ENCODE measurements around the gene HAUS2. TPM values are rescaled to one million over a fixed set of nuclear protein-coding genes. Genes with fewer than 3 reads are reported as not detected.
"Not testable (repeated sequence)": the region's sequence is repeated elsewhere in the genome, so short reads cannot be mapped to it uniquely, and the experiment has no call there.

Gene HAUS2
- total RNA-seq: 13.1 TPM

- ATAC-seq: peak; percentile 95
Observed at GRCh38 chr15:42548249-42549031, at the start of gene HAUS2, which contains the start of gene LRRC57. Gene HAUS2 (plus strand): TSS chr15:42548838. CDS start chr15:42548873, 35 bp downstream. Gene LRRC57 (minus strand): TSS chr15:42548793. CDS start chr15:42548434, 359 bp downstream.

- ATAC-seq: no peak
Observed at GRCh38 chr15:42499858-42500609, 48.6 kb upstream of the HAUS2 start.

GRCh38 chr15:42502477-42502876, 46.2 kb upstream of the HAUS2 start:
- ATAC-seq: no peak

GRCh38 chr15:42503825-42504224, 44.8 kb upstream of the HAUS2 start:
- no peak for ATAC-seq

GRCh38 chr15:42504631-42505030, 44.0 kb upstream of the HAUS2 start:
- no peak for ATAC-seq

- no peak for ATAC-seq
Observed at GRCh38 chr15:42507514-42507913, 41.1 kb upstream of the HAUS2 start.

- no peak for ATAC-seq
Observed at GRCh38 chr15:42508263-42508690, 40.4 kb upstream of the HAUS2 start.

GRCh38 chr15:42510258-42511006, 38.2 kb upstream of the HAUS2 start:
- ATAC-seq: no peak

- ATAC-seq: no peak
Observed at GRCh38 chr15:42511007-42511391, 37.6 kb upstream of the HAUS2 start.

GRCh38 chr15:42523331-42523730, 25.3 kb upstream of the HAUS2 start:
- ATAC-seq: no peak

GRCh38 chr15:42528970-42529369, 19.7 kb upstream of the HAUS2 start:
- no peak for ATAC-seq

- no peak for ATAC-seq
Observed at GRCh38 chr15:42533246-42533645, 15.4 kb upstream of the HAUS2 start.

- ATAC-seq: no peak
Observed at GRCh38 chr15:42544853-42545629, 3.6 kb upstream of the HAUS2 start.

- peak; percentile 12 for ATAC-seq
Observed at GRCh38 chr15:42547918-42548248, 755 bp upstream of the HAUS2 start.

- peak; percentile 36 for ATAC-seq
Observed at GRCh38 chr15:42549032-42549491, 424 bp downstream of the HAUS2 start.

- ATAC-seq: no peak
Observed at GRCh38 chr15:42549741-42550392, 1.2 kb downstream of the HAUS2 start.

- ATAC-seq: no peak
Observed at GRCh38 chr15:42553554-42553953, 4.9 kb downstream of the HAUS2 start.

GRCh38 chr15:42556550-42557207, 8.0 kb downstream of the HAUS2 start:
- not testable (repeated sequence) for ATAC-seq

GRCh38 chr15:42558739-42559138, 10.1 kb downstream of the HAUS2 start:
- ATAC-seq: no peak

- peak; percentile 99 for ATAC-seq
Observed at GRCh38 chr15:42575188-42576039, 26.8 kb downstream of the HAUS2 start, which contains the start of gene STARD9. Gene STARD9 (plus strand): TSS chr15:42575606. CDS start chr15:42575716, 110 bp downstream.

Measured in esophagus mucosa (tissue), 1 donor.